IPS-20b (cell line): ENCODE measurements around the gene H6PD.

Source experiments
- H3K27ac ChIP-seq: one replicate; pipeline ENCODE4 v1.5.1; 2013; ENCODE audit warnings: low read length
- H3K27me3 ChIP-seq: 2 replicates; pipeline ENCODE4 v1.6.1; 2013; ENCODE audit warnings: mild to moderate bottlenecking, low read length, inconsistent platforms; ENCODE audit not compliant: insufficient read depth
- H3K36me3 ChIP-seq: 2 replicates; pipeline ENCODE4 v1.6.1; 2013; ENCODE audit warnings: low read depth, mild to moderate bottlenecking, inconsistent platforms, low read length, moderate library complexity; ENCODE audit not compliant: insufficient read depth
- H3K4me1 ChIP-seq: 2 replicates; pipeline ENCODE4 v1.6.1; 2013; ENCODE audit warnings: mild to moderate bottlenecking, control low read depth, inconsistent platforms, low read length, moderate library complexity; ENCODE audit not compliant: insufficient read depth
- H3K4me3 ChIP-seq: 2 replicates; pipeline ENCODE4 v1.5.1; 2013; ENCODE audit warnings: mild to moderate bottlenecking, low read length, inconsistent platforms
- H3K9ac ChIP-seq: 2 replicates; pipeline ENCODE4 v1.6.1; 2013; ENCODE audit warnings: low read depth, mild to moderate bottlenecking, inconsistent platforms, low read length, moderate library complexity
- H3K9me3 ChIP-seq: 2 replicates; pipeline ENCODE4 v1.6.1; 2013; ENCODE audit warnings: mild to moderate bottlenecking, low read depth, low read length, inconsistent platforms; ENCODE audit not compliant: insufficient read depth

Gene H6PD

GRCh38 chr1:9197186-9198099 lies 37.1 kb upstream of the H6PD start:
- no peak overlapping the region for H3K9ac ChIP-seq
- H3K27me3 ChIP-seq = peaks cover 60% of the 10 kb centered on the region
- no peaks in the 10 kb centered on the region for H3K36me3 ChIP-seq
- H3K4me1 ChIP-seq = no peaks in the 10 kb centered on the region; the same call in 1 of the 2 replicates
- H3K27ac ChIP-seq = no peak overlapping the region
- H3K4me3 ChIP-seq = no peak overlapping the region
- no peaks in the 10 kb centered on the region for H3K9me3 ChIP-seq

GRCh38 chr1:9198538-9199361 lies 35.8 kb upstream of the H6PD start:
- Histone ChIP-seq H3K4me3 (peak overlapping the region; percentile 62; the same call in 1 of the 2 replicates), H3K9ac (no peak overlapping the region), H3K27me3 (peaks cover 73% of the 10 kb centered on the region), H3K9me3 (no peaks in the 10 kb centered on the region), H3K4me1 (peaks cover 7% of the 10 kb centered on the region; the same call in 1 of the 2 replicates), H3K27ac (no peak overlapping the region), H3K36me3 (no peaks in the 10 kb centered on the region)

GRCh38 chr1:9200441-9200840 lies 34.1 kb upstream of the H6PD start:
- H3K27me3 ChIP-seq = peaks cover 83% of the 10 kb centered on the region
- H3K9ac ChIP-seq = no peak overlapping the region
- no peak overlapping the region for H3K27ac ChIP-seq
- no peaks in the 10 kb centered on the region for H3K36me3 ChIP-seq
- H3K4me3 ChIP-seq = no peak overlapping the region
- peaks cover 7% of the 10 kb centered on the region; the same call in 1 of the 2 replicates for H3K4me1 ChIP-seq
- no peaks in the 10 kb centered on the region for H3K9me3 ChIP-seq

- Histone ChIP-seq H3K4me3 (peak overlapping the region; percentile 69), H3K27me3 (peaks cover 81% of the 10 kb centered on the region), H3K4me1 (peaks cover 7% of the 10 kb centered on the region; the same call in 1 of the 2 replicates), H3K36me3 (no peaks in the 10 kb centered on the region), H3K9me3 (no peaks in the 10 kb centered on the region), H3K27ac (no peak overlapping the region), H3K9ac (no peak overlapping the region)
Observed at GRCh38 chr1:9201401-9202239, 33.0 kb upstream of the H6PD start.

GRCh38 chr1:9202240-9202870 lies 32.2 kb upstream of the H6PD start:
- Histone ChIP-seq H3K9ac (no peak overlapping the region), H3K4me3 (peak overlapping the region; percentile 69), H3K9me3 (no peaks in the 10 kb centered on the region), H3K4me1 (peaks cover 7% of the 10 kb centered on the region; the same call in 1 of the 2 replicates), H3K36me3 (no peaks in the 10 kb centered on the region), H3K27me3 (peaks cover 74% of the 10 kb centered on the region), H3K27ac (no peak overlapping the region)

GRCh38 chr1:9203511-9203982 lies 31.0 kb upstream of the H6PD start:
- H3K36me3 ChIP-seq = no peaks in the 10 kb centered on the region
- H3K9ac ChIP-seq = no peak overlapping the region
- H3K4me3 ChIP-seq = no peak overlapping the region
- peaks cover 62% of the 10 kb centered on the region for H3K27me3 ChIP-seq
- no peaks in the 10 kb centered on the region for H3K9me3 ChIP-seq
- no peak overlapping the region for H3K27ac ChIP-seq
- H3K4me1 ChIP-seq = peaks cover 7% of the 10 kb centered on the region; the same call in 1 of the 2 replicates

GRCh38 chr1:9204156-9204720 lies 30.3 kb upstream of the H6PD start:
- H3K4me3 ChIP-seq = no peak overlapping the region

GRCh38 chr1:9207086-9207485 lies 27.5 kb upstream of the H6PD start:
- H3K36me3 ChIP-seq = no peaks in the 10 kb centered on the region
- H3K4me3 ChIP-seq = no peak overlapping the region
- no peak overlapping the region for H3K9ac ChIP-seq
- no peaks in the 10 kb centered on the region for H3K9me3 ChIP-seq
- peaks cover 7% of the 10 kb centered on the region; the same call in 1 of the 2 replicates for H3K4me1 ChIP-seq
- H3K27ac ChIP-seq = no peak overlapping the region
- H3K27me3 ChIP-seq = peaks cover 26% of the 10 kb centered on the region

More at GRCh38 chr1:9204156-9204720, 30.3 kb upstream of the H6PD start:
- Histone ChIP-seq H3K4me1 (peaks cover 7% of the 10 kb centered on the region; the same call in 1 of the 2 replicates), H3K27me3 (peaks cover 55% of the 10 kb centered on the region), H3K9ac (no peak overlapping the region), H3K27ac (no peak overlapping the region), H3K36me3 (no peaks in the 10 kb centered on the region), H3K9me3 (no peaks in the 10 kb centered on the region)

- Histone ChIP-seq H3K9ac (no peak overlapping the region), H3K4me3 (no peak overlapping the region), H3K27ac (no peak overlapping the region), H3K36me3 (no peaks in the 10 kb centered on the region), H3K9me3 (no peaks in the 10 kb centered on the region), H3K27me3 (peaks cover 20% of the 10 kb centered on the region), H3K4me1 (peaks cover 6% of the 10 kb centered on the region; the same call in 1 of the 2 replicates)
Observed at GRCh38 chr1:9207715-9208114, 26.9 kb upstream of the H6PD start.

- Histone ChIP-seq H3K4me1 (no peaks in the 10 kb centered on the region), H3K27ac (no peak overlapping the region), H3K27me3 (no peaks in the 10 kb centered on the region), H3K9ac (no peak overlapping the region), H3K4me3 (no peak overlapping the region), H3K9me3 (no peaks in the 10 kb centered on the region), H3K36me3 (no peaks in the 10 kb centered on the region)
Observed at GRCh38 chr1:9211291-9211811, 23.2 kb upstream of the H6PD start.
